Dermis microvascular lymphatic vessel endothelial cell (primary cell): ENCODE results near the gene SLC24A3. TPM values are rescaled to one million over a fixed set of nuclear protein-coding genes. Genes with fewer than 3 reads are reported as not detected.

Experiments
- DNase-seq, 2 donors: peaks; one replicate each; pipeline versions ENCODE4 v3.0.0 to v3.0.0-alpha.2; 2010; ENCODE audit warnings: low read depth in 2 of 2
- total RNA-seq: library from RNA; depleted of rRNA; stranded (reverse); fragments of >200 nt; gene quantifications from 2 replicates; pipeline ENCODE4 v1.2.1, GENCODE V29; 2014

Gene SLC24A3
- total RNA-seq, 1 donor from 2014 or later = under 0.01 TPM

DNA sequence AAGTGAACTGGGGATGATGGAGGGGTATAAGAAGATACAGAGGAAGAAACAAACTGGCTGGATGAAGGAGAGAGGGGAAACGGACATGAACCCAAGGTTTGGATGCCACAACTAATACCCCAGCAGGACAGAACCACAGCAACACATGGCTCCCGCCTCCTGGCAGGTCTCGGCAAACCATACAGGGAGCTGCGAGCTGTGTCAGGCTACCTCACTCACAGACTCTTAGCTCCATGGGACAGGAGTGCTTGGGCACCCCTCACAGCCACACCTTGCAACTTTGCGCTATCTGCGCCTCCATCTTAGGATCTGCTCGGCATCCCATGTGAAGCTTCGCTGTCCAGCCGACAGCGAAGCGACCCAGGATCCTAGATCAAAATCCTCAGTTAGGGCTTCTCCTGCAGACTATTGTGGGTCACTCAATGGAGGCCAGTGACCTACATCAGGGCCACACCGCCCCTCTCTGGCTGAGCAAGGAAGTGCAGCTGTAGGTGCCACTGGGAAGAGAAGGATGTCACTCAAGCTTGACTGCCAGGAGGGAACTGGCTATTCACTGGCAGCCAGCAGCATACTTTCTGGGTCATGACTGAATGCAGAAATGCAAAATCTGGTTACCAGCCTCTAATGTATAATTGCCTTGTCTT lies 371.2 kb downstream of the SLC24A3 start:
- peak; percentile 12 to 45 for DNase-seq

DNA sequence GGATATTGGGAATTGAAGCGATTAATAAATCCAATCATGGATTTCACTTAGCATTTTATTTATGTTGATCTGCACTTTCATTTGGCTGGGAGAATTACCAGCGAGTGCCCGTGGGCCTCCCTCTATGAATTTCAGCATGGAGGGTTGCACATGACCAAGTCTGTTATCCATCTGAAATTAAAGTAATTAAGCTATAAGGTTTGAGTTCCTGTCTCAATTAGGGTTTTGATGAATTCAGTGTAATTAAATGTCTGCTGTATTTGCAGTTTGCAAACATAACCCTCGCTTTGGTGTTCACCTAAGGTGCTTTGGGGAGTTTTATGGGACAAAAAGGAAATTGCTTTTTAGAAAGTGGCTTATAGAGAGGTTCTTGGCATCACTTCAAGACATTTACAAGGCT lies 375.8 kb downstream of the SLC24A3 start:
- no peak for DNase-seq

DNA sequence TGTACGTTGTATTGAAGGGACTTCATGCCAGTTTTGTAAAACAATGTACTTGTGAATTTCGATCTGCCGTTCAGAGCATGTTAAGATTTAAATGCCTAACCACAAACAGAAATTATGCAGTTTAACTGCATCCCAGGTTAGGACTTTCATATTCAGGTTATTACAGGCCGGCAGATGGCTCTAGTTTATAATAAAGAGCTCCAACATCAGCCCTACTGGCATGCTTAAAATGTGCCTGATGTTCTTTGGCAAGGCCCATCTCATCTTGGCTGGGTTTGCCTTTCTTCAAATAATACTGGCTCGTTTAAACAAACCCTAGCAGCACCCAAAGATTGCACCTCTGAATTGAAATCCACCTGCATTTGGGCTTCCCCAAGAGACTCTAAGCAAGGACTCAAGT lies 376.3 kb downstream of the SLC24A3 start:
- no peak for DNase-seq

DNA sequence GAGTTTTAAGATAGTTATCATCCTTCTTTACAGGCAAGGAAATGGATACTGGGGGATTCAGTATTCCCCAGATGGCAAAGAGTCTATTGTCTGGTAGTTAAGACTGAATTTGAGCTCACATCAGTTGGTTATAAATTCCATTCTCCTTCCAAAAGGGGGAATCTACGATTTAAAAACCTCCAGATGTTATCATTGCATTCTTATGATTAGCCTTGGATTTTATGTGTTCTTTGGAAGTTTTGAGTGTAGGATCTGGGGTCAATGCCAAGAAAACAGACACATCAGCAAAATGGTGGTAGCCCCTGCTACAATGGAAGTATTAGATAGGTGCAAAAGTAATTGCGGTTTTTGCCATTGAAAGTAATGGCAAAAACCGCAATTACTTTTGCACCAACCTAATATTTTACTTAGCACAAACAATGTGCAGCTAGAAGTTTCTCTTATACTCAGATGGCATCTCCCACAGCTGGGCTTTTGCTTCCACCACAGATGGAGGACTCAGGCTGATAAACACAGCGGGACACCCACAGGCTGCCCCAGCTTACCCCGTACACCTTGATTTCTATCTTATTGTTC lies 377.4 kb downstream of the SLC24A3 start:
- DNase-seq = no peak

DNA sequence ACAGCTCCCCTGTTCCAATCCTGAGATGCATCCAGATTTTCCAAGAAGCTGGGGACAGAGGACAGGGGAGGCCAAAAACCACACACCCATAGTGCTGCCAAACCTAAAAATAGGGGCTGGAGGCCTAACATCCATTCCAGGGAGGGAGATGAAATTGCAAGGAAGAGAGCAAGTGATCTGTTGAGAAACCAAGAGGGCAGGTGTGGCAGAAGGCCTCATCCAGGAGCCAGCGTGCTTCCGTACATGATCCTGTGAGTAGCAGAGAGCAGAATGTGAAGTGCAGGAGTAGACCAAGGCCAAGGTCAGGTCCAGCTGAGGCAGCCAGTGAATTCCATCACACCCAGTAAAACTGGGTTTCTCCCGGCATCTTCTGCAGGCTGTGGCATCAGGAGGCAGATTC lies 377.9 kb downstream of the SLC24A3 start:
- DNase-seq = no peak

DNA sequence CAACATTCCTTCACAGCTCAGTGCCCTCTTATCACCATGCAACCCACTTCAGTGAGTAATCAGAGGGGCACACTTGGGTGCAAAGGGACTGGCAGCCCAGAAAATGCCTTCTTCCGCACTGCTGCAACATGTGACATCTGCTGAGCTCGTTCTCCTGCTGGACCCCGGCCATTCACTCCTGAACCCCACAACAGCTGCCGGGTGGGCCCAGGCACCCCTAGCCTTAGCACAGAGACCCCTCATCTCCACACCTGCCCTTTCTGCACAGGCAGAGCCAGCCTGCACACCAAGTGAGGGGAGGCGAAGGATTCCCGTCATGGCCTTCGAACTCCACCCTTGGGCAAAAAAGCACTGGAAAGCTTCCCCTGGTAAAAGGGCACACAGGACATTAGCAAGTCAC lies 381.3 kb downstream of the SLC24A3 start:
- DNase-seq = no peak

DNA sequence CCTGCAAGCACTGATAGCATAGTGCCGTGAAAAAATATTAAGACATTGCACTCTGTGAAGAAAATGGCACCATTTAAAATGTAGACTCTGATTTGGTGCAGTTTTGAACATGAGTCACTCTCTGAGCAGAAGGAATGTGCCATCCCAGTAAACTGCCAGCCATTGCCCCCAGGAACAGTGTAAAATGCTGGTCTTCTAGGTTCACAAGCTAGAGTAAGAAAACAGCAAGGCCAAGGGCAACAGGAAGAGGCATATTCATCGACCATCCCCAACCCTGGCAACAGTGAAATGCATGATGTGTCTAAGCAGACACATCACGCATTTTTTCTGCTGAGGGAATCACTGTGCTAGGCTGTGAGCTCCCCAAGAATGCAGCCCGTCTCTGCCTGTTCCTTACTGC lies 382.5 kb downstream of the SLC24A3 start:
- no peak for DNase-seq

DNA sequence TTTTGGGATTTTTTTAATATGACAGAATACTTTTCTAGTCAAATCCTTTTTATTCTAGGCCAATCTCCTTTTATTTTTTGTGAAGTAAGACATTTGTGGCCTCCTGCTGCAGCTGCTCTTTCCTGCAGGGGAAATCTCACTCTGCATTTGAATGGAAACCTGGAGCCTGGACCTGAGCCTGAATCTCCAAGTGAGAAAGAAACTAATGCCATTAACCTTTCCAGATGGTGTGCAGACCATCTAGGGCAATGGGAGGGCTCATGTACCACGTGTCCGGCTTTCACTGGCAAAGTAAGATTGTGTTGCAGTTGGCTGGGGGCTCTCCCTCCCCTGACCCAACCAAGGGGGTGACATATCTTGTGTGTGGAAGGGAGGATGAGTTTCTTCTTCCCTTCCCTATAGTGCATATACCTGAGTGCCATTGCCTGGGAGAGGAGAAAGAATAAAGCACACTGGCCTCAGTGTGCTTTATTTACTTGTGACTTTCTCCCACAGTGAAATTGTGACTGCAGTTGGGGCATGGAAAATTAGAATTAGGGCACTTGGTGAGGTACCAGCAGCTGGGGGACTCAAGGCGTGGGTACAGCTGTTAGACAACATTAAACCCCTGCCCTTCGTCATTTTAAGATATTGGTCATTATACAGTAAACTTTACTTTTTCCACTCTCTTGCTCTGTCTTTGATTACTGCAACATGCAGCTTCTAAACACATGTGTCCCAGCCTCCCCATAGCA lies 385.8 kb downstream of the SLC24A3 start:
- no peak for DNase-seq

DNA sequence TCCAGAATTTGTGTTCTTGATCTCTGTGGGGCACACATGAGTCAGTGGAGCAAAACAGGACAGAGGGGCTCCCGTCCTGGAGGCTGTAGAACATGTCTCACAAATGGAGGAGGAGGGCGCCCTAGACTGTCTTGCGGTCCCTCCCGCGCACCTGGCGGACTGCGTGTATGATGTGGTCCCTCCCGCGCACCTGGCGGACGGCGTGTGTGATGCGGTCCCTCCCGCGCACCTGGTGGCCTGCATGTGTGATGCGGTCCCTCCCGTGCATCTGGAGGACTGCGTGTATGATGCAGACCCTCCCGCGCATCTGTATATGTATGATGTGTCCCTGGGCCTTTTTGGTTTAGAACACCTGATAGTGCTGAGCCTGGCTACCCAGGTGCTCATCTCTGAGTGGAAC lies 386.8 kb downstream of the SLC24A3 start:
- DNase-seq = no peak

DNA sequence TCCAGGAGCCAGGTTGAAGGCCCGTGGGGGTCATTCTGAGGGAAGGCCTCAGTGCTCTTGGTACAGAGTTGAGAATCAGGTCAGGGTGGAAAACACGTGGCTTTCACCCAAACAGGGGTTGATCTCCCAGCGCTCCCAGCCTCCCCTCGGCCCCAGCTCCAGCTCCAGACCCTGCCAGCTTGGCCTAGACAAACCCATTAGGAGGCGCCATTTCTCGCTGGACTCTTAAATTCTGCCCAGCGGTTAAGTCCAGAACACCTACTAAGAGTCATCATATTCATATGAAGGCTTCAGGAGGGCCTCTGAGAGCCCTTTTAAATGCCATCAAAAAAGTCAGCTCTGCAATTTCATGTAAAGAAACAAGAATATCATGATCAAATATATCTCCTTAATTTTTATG lies 387.6 kb downstream of the SLC24A3 start:
- no peak for DNase-seq

DNA sequence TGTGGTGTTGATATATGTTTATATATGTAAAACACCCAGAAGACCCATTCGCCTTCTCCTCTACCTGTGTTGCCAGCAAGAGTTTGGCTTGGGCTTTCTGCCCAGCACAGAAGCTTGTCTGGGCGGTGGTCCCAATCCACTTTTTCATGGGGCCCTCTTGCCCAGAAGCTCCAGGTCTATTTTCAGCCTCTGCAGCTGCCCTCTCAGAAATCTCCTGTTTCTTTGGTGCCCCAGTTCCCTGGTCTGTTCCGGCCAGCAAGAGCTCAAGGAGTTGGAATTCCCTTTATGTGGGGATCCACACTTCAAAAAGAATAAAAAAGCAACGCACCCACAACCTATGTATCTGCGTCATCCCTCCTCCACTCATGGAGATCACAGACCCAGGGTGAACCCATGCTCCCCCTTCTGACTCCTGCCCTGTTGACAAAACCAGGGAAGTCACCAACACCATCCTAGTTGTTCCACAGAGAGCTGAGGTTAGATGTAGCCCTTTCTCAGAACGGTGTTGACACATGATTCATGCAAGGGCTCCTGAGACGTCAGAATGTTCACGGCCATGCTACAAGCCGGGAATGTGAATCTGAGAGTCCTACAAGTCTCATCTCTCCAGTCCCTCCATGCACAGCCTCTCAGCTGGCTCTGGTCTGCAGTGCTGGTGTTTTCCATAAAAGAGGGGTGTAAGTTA lies 388.8 kb downstream of the SLC24A3 start:
- DNase-seq = no peak

DNA sequence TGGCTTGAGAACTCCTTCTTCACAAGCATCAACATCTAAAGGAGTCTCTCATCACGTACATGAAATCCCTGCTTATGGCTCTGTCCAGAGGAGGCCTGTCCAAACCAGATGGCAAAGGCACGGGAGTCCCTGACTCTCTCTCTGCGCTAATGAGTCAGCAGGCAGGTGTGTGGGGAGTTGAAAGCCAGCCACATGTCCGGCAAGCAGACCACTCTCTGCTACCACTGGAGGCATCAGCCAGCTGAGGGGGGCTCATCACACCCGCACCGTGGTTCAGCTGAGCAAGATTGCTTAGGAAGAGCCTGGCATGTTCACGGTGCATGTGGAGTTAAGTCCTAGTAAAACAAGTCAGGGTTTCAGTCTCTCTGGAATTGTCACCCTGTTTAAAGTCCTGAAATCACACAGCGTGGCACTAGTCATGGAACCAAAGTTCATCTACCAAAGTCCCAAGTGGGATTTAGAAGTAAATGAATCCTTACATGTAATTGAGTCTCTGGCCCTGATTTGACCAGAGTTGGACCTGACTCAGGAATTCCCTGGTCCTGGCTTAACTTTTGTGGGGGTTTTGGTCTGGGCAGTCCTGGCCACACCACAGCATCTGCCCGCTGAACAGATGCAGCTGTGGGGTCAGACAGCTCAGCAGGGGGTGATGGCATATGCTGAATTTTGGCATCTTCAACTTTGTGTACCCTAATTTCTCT lies 390.4 kb downstream of the SLC24A3 start:
- DNase-seq = no peak

DNA sequence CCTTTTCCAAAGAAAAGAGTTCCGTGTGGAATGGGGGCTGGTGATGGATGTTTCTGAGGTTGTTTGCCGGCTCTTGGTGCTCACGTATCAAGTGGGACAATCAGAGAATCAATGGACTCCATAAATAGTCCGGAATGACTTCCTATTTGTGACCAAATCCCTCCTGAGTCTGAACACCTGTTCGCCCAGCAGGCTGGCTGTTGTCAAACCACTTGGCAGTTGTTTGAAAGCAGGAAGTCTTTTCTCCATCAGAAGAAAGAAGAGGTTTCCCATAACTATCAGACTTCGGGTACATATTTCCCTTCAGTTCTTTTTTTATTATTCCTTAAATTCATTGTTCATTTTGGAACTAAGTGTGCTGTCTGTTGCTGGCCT lies 390.9 kb downstream of the SLC24A3 start:
- DNase-seq = no peak

DNA sequence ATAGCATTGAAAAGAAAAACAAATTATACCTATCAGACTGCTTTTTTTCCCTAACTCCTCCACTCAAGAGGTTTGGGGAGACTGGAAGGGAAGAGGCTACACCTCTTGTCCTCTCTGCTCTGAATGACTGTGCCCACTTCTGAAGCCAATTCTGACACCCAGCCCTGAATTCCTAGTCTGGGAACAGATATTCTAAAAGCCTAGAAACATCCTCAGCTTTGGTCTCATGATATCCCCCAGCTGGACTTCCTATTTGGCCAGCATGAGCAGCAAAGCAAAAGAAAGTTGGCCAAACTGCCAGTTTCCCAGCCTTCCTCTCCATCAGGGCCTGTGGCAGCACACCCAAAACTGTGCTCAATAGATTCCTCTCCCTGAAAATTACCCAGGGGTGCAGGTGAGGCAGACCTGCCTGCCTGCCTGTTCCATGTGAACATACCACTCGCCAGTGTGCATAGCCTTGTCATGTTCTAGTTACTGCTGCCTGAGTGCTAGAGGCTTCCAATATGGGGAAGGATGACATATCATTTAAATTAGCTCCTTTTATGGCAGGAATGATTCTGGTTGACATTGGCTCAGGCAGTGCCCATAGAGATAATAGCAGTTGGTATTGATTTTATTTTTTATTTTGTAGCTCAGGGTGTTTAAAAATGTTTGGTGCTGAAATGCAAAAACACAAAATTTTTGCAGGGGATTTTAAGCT lies 393.5 kb downstream of the SLC24A3 start:
- no peak for DNase-seq

DNA sequence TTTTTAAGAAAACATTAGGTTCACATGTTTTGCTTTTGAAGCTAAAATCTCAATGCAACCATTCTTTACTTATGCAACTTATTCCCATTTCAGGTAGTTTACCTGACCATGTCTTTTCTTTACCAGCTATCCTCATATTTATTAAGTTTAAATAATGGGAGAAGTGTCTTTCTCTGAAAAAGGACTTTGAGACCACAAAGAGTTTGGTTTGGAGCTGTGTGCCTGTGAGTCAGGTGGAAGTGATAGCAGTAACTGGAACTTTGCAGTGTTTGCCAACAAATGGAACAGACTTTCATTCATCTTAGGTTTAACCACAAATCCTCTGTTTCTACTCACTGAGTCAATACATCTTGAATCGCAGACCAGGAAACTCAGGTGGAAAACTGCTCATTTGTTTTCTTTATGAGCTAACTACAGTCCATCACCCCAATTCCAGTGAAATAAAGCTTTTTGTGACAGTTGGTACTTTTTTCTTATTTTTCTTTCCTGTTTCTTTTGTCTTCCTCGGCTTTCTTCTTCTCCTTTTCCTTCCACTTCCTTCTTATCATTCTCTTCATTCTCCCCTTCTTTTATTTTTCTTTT lies 397.3 kb downstream of the SLC24A3 start:
- no peak for DNase-seq

DNA sequence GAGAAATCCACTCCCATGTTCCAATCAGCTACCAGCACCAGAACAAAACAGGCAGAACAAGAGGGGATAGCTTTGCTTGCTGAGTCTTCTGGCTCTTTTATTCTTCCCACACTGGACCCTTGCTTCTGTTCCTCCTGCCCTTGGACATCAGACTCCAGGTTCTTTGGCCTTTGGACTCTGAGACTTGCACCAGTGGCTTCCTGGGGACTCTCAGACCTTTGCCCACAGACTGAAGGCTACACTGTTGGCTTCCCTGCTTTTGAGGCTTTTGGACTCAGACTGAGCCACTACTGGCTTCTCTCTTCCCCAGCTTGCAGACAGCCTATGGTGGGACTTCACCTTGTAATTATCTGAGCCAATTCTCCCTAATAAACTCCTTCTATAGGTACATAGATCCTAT lies 403.2 kb downstream of the SLC24A3 start:
- DNase-seq = no peak

DNA sequence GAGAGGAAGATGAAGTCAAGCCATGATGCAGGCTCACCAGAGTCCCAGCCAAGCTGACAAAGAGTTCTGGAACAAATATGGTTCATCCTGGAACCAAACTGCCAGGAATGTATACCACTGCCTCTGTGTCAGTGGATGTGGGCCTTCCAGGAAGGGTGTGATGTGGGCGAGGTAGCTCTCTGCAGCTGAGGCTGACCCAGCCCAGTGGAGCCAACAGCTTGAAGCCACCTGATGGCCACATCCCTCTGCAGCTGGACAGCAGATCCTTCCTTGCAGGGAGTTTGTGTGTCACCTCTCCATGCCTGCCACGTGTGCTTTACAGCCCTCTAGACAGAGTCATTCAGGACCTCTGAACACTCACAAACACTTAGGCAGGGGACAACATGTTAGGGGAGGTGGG lies 403.6 kb downstream of the SLC24A3 start:
- no peak for DNase-seq

DNA sequence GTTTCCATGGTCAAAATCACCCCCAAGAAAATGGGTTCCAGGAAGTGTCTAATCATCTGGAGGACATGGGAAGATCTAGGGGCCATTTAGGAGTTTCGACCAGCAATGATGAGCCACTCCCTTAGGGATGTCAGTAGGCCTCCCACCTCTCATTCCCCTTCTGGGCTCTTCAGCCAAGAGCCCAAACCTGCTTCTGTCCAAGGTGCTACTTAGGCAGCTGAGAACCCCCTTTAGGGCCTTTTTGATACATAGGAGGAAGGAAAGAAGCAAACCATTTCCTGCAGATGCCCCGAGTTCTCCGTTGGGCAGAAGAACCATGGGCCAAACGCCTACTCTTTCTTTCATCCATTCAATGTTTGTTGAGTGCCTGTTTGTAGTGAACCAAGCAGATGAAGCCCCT lies 404.2 kb downstream of the SLC24A3 start:
- DNase-seq = no peak

DNA sequence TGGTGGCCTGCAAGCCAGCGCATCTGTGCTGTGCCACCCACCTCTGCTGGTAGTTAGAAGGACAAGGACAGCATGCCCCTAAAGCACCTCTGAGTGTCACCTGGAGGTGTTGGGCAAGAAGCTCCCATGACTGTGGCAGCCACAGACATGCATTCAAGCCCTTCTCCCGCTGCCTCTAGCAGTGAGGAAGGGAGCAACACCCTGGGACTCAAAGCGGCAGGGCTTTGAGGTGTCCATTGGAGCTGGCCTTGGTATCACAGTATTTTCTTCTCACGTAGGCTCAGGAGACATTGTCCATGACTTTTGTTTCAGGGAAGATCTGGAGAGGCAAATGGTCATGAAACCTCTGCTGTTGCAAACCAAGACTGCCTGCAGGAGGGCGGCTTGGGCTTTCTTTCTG lies 404.8 kb downstream of the SLC24A3 start:
- DNase-seq = no peak

DNA sequence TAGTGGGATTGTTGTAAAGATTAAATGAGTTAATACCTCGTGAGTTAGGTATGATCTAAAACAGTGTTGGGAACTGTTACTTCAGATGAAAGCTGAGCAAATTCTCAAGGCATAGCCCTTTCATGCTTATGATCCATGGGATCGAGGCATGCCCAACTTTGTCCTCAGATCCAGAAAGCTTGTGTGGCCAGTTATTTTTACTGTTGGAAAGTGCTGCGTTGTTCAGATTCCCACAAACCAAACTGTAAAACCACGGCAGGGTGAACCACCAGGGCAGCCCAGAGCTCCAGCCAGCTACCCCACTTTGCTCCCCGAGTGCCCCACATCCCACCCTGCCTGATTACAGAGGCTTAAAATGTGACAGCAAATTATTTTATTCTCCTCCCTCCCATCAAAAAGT lies 406.3 kb downstream of the SLC24A3 start:
- DNase-seq = no peak

DNA sequence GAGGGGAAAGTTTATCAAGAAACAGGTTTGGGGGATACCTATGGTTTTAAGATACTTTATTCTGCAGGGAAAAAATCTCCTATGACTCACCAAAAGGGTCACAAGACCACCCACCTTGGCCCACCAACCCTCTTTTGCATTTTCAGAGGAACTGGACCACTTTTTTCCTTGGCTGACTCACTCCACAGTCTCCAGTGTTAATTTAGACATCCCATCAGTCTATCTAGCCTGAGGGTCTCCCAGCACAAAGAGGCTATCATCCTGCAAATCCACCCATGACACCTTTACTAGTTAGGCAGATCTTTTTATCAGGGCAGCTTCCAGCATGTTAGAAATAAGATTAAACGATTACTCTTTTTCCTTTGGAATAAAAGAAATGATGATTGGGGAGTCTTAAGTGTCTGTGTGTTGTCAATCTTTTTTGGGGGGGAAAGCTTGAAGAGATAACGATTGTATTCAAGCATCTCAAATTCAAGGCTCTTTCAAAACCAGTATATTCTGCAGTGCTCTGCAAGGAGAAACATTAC lies 407.5 kb downstream of the SLC24A3 start:
- DNase-seq = no peak
